ENCODE data around the gene CORO7.
"Not testable (repeated sequence)": the region's sequence is repeated elsewhere in the genome, so short reads cannot be mapped to it uniquely, and the experiment has no call there.

The CORO7 gene

GRCh38 chr16:4399001-4399730 is 17.2 kb downstream of the CORO7 start:
- no peak for DNase-seq

- DNase-seq: no peak
Observed at GRCh38 chr16:4395055-4395726, 21.2 kb downstream of the CORO7 start.

DNA sequence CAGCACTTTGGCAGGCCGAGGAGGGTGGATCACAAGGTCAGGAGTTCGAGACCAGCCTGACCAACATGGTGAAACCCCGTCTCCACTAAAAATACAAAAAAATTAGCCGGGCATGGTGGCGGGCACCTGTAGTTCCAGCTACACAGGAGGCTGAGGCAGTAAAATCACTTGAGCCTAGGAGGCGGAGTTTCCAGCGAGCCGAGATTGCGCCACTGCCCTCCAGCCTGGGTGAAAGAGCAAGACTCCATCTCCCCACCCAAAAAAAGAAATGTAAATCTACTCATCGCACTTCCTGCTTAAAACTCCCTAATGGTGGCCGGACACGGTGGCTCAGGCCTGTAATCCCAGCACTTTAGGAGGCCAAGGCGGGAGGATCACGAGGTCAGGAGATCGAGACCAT is 22.5 kb downstream of the CORO7 start:
- DNase-seq: not testable (repeated sequence)

GRCh38 chr16:4393240-4393600 is 23.2 kb downstream of the CORO7 start:
- DNase-seq: no peak

- DNase-seq: no peak
Observed at GRCh38 chr16:4392382-4393239, 23.8 kb downstream of the CORO7 start.

DNA sequence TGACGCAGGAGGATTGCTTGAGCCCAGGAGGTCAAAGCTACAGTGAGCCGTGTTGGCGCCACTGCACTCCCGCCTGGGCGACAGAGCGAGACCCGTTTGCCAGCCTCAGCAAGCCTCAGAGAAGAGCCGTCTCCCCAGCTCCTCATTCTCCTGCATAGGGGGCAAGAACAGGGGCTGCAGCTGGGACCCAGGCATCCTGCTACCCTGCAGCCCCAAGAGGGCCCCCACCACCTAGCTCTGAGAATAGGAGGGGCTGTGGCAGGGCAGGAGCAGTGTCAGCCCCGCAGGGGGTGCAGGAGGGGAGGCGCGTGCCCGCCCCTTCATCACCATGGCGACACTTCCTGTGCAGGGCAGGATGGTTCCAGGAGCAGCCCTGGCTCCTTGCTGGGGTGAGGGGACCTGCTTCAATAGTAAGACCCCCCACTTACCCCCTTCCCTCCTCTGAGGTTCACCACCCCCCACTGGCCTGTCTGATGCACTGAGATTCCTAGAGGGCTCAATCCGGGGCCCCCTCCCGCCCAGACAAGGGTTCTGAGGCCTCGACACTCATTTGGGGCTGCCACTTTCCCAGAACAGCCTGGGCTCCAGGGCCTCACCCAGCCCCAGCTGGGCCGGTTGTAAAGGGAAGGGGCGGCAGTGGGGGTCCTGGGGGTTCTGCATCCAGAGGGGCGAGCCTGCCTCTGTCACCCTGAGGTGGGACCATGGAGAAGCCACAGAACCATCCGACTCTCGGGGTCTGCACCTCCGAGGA is 24.6 kb downstream of the CORO7 start:
- DNase-seq: no peak

DNA sequence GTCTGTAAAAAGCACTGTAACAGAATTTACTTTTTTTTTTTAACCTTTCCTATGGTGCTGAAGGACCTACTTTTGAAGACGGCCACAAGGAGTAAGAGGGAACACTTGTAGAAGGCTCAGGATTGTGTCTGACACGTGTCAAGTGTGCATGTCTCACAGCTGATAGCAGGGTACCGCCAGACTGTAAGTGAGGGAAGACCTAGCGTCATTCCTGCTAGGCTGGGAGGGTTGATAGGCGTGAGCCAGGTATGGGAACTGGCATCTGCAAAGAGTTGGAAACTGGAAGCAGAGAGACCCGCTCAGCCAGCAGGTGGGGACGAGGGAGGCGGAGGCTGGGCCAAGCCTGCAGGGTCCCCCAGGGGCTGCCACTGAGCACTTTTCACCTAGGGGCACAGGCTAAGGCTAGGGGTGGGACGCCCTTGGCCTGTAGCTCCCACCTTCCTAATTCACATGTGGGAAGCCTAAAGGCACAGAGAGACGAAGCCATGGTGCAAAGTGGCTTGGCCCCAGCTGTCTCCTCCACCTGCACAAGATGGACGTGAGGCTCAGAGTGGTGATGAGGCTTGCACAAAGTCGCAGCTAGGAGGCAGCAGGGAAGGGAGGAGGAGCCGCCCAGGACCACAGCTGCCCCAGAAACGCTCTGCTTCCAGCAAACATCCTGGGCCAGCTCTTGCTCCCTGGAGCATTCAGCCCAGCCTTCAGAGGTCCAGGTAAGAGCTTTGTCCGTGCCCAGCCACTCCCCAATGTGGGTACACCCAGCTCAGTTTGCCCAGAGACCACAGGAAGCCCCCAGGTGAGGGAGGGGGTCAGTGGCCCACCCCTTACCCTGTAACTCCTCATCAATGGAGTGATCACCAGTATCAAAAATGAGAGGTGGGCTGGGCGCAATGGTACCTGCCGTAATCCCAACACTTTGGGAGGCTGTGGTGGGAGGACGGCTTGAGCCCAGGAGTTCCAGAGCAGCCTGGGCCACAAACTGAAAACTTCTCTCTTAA is 25.8 kb downstream of the CORO7 start:
- DNase-seq: no peak

- no peak for DNase-seq
Observed at GRCh38 chr16:4389051-4389955, 27.1 kb downstream of the CORO7 start.

DNA sequence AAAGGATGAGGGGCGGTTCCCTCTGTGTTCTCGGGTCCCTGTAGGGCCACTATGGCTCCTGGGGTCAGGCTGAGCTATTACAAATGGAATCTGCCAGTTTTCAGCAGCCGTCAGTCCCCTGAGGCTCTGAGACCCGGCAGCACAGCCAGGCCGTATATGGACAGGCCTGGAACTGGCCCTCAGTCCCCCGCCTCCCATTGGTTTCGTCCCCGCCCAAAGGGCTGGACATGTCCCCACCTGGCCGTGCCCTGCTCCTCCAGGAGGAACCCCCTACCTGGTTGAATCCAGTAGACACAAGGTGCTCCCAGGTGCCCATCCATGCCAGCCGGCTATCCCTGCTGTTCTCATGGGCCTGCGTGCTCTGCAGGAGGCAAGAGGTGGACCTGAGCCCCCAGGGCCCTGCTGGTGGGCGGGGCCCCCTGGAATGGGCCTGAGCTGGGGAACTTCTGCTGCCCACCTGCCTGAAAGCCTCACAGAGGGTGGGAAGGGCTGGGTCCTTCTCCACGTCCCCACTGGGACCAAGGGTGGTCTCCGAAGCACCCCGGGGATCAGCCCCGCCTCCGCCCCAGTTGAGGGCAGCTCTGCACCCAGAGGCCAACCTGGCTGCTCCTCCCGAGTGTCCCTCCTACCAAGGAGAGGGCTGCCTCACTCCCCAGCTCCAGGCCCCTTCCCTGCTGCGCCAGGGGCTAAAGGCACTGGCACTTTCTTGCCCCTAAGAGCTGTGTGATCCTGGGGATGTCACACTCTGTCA is 27.9 kb downstream of the CORO7 start:
- no peak for DNase-seq

DNA sequence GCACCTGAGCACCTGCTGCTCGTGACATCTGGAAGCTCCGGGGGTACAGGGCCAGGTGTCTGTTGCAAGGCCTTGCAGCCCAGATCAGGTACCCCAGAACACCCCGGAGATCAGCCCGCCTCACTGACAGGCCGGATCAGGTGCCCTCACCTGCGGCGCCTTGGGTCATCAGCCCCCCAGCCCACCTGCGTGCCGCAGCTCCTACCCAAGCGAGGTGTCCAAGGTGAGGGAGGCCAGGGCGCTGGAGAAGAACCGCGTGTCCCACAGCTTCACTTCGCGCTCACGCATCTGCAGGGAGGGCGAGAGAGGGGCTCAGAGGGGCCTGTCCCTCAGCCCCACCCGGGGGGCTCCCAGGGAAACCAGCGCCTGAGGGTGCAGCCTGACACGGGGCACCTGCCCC is 28.6 kb downstream of the CORO7 start:
- no peak for DNase-seq

DNA sequence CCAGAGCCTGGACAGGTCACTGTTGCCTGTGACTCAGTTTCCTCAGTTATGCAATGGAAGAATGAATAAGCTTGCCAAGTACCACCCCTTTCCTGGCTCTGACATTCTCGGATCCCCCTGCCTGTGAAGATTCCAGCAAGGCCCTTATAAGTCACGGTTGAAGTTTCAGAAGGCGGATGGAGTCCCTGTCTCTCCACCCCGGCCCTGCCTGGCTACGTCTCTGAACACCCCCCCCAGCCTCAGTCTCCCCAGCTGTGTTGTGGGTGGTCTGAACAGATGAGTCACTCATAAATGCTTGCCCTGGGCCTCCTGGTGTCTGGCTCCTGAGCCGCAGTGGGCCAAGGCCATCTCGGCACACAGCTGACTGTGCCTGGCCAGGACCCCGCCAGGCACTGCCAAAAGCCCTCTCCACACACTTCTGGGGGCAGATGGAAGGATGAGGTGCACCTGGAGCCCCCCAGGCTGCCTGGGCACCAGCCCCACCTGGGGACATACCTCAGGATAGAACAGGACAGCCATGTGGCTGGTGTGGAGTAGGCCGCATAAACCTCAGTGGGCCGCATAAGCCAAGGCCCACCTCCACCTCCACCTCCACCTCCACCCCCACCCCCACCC is 29.3 kb downstream of the CORO7 start:
- DNase-seq: no peak

DNA sequence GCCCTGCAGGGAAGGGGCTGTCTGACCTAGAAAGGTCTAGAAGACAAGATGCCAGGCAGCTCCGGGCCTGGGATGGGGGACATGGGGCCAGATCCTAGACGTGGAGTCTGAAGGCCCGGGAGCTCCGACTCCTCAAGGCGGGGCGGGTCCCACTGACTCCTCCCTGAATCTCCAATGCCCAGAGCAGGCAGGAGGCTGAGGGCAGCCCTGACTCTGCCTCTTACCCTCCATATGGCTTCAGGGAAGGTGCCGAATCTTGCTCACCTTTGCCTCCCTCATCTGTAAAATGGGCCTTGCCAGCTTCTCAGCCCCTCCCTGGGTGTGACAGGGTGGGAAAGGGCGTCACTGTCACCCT is 30.0 kb downstream of the CORO7 start:
- no peak for DNase-seq

DNA sequence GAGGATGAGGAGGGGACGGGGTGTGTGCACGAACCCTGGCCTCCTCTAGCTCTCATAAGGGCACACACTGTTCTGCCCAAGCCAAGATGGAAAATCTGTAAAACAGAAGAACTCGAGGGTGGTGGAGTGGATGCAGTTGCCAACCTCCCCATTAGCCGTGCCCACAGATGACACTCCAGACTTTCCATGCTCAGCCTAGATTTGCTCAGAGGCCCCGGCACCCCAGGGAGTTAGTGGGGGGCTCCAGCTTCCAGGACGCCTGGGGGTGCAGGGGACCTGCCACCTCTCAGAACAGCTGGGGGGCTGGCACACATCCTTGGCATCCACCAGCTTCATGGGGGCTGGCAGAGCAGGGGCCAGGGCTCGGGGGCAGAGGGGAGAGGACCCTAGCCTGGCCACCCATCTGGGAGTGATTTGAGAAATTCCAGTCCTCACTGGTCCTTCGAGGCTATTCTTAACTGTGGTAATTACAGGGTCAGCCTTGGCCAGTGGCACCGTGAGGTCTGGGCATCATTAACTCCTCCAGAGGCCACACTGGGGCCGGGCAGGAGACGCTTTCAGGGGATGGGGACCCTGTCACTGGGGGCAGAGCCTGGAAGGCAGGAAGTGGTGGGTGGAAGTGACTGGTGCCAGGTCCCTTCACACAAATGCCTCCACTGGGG is 30.5 kb downstream of the CORO7 start:
- DNase-seq: no peak

GRCh38 chr16:4385066-4385788 is 31.2 kb downstream of the CORO7 start:
- no peak for DNase-seq

GRCh38 chr16:4384509-4384942 is 31.9 kb downstream of the CORO7 start:
- DNase-seq: no peak

GRCh38 chr16:4383591-4384444 is 32.6 kb downstream of the CORO7 start:
- DNase-seq: no peak

DNA sequence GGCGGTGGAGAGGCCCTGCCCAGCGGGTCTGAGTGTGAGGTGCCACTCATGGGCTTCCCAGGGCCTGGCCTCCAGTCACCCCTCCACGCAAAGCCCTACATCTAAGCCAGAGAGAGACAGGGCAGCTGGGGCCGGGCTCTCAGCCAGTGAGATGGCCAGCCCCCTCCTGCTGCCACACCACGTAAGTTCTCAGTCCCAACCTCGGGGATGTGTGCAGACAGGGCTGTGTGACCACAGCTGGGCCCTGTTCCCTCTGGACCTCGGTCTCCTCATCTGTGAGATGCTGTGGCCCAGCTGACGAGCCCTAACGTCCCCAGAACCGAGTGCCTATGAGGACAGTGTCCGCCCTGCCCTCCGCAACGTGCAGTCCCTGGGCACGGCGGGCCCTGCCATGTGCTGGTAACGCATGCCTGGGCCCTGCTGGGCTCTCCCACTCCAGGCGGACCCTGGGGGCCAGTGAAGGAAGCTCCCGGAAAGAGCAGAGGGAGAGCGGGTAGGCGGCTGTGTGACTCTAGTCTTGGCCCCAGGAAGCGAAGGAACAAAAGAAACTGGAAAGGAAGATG is 33.5 kb downstream of the CORO7 start:
- no peak for DNase-seq
